Measurements from ENCODE around the gene TBC1D22A. TPM values are rescaled to one million over a fixed set of nuclear protein-coding genes. Genes with fewer than 3 reads are reported as not detected.

The TBC1D22A gene
- total and polyA plus RNA-seq, 8 donors, result 13.3 to 53.1 (median 21.5) TPM

DNA sequence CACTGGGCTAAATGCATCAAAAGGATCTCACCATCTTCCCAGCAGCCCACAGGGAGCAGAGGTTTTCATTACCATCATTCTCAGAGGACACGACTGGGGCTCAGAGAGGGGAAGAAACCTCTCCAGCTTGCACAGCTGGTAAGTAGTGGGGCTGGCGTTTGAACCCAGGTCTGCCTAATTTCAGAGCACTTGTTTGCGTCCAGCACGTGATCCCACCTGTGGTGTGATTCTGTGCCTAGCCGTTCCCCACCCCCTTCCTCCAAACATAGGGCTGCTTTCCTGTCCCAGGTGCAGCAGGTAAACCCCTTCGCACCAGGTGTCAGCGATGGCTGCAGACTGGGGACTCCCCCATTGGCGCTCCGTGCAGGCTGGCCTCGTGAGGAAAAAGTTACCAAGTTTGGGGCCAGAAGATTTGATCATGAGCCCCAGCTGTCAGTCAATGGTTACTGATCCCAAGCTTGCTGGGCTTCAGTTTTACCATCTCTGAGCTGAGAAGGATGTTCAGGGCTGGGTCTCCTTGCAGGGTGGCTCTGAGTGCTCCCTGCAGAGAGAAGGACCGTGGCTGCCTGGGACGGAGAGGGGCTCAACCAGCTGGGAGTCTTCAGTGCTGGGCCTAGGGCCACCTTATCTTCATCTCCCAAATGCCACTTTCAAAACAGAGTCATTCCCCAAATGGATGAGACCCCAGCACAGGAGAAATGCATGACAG, 445.6 kb downstream of the TBC1D22A start:
- Histone ChIP-seq H3K27me3 (peaks cover 0 to 51% (median 0%) of the 10 kb centered on the region in 3 donors), H3K4me1 (no peaks in the 10 kb centered on the region), H3K4me3 (no peak overlapping the region), H3K36me3 (no peaks in the 10 kb centered on the region), H3K9me3 (no peaks in the 10 kb centered on the region), H3K27ac (no peak overlapping the region)
- TF ChIP-seq, protein P1, sequence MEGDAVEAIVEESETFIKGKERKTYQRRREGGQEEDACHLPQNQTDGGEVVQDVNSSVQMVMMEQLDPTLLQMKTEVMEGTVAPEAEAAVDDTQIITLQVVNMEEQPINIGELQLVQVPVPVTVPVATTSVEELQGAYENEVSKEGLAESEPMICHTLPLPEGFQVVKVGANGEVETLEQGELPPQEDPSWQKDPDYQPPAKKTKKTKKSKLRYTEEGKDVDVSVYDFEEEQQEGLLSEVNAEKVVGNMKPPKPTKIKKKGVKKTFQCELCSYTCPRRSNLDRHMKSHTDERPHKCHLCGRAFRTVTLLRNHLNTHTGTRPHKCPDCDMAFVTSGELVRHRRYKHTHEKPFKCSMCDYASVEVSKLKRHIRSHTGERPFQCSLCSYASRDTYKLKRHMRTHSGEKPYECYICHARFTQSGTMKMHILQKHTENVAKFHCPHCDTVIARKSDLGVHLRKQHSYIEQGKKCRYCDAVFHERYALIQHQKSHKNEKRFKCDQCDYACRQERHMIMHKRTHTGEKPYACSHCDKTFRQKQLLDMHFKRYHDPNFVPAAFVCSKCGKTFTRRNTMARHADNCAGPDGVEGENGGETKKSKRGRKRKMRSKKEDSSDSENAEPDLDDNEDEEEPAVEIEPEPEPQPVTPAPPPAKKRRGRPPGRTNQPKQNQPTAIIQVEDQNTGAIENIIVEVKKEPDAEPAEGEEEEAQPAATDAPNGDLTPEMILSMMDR (IDR thresholded peaks at IDR 0.05), result no peak
- TF ChIP-seq EP300 (IDR thresholded peaks at IDR 0.05), result no peak
- TF ChIP-seq POLR2A (IDR thresholded peaks at IDR 0.05), result no peak
- TF ChIP-seq POLR2AphosphoS5 (IDR thresholded peaks at IDR 0.05), result no peak
- 79 to 89% (median 87%) methylated on average over 12 of the region's 12 CpGs for WGBS, 5 donors
- peak in 1 of 2 donors; percentile 20 for DNase-seq
- intact Hi-C loops (cut with DNase I; ENCODE audit: low total_unique reads), result no loop called here

DNA sequence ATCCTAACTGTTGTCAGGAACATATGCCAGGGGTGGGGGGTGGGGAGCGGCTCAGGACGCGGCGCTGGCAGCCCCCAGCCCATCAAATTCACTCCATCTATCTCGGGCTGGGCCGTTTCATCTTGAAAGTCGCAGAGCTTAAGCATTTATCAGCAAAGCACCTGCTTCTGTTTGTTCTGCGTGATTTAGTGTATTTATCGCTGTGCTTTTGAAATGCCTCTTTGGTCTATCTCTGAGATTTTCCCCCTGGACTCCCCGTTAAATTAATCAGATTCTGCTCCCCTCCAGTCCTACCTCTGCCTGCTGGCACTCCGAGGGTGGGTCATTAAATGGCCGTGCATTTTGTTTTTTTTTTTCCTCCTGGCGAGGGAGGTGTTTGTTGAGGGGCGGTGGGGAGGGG, 446.2 kb downstream of the TBC1D22A start:
- TF ChIP-seq POLR2A (IDR thresholded peaks at IDR 0.05), result no peak
- TF ChIP-seq EP300 (IDR thresholded peaks at IDR 0.05), result no peak
- TF ChIP-seq POLR2AphosphoS5 (IDR thresholded peaks at IDR 0.05), result no peak
- TF ChIP-seq, protein P1 (IDR thresholded peaks at IDR 0.05), result no peak
- no peak for DNase-seq
- intact Hi-C loops (cut with DNase I; ENCODE audit: low total_unique reads), result no loop called here
- H3K4me3 ChIP-seq, result no peak overlapping the region
- no peak overlapping the region for H3K27ac ChIP-seq
- no peaks in the 10 kb centered on the region for H3K4me1 ChIP-seq
- 29 to 52% (median 37%) methylated on average over 14 of the region's 14 CpGs for WGBS, 5 donors
- H3K27me3 ChIP-seq, result peaks cover 0 to 49% (median 0%) of the 10 kb centered on the region in 3 donors
- H3K9me3 ChIP-seq, result no peaks in the 10 kb centered on the region
- no peaks in the 10 kb centered on the region for H3K36me3 ChIP-seq

DNA sequence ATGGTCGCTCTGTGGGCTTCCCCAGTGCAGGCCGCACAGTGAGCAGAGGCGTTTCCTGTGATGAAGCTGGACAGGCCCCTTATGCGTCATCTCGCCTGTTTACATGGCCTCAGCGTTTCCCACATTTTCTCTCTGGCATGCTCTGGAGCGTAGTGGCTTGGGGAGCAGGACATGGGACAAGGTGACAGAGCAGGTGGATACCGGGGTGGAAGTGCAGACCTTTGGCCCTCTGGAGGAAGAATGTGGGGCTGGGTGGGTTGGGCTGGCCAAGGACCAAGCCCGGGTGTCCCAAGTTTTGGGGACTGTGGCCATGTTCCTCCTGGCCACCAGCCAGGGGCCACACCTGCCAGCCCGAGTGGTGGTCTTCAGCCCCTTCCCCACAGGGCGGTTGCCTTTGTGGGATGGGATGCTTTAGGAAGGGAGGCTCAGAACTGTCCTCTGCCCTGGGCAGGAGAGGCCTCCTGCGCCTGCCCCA, 446.6 kb downstream of the TBC1D22A start:
- no peaks in the 10 kb centered on the region for H3K4me1 ChIP-seq
- H3K27me3 ChIP-seq, result peaks cover 0 to 45% (median 0%) of the 10 kb centered on the region in 3 donors
- no peak overlapping the region for H3K27ac ChIP-seq
- TF ChIP-seq POLR2AphosphoS5 (IDR thresholded peaks at IDR 0.05) (no peak), POLR2A (IDR thresholded peaks at IDR 0.05) (no peak), EP300 (IDR thresholded peaks at IDR 0.05) (no peak)
- TF ChIP-seq, protein P1 (IDR thresholded peaks at IDR 0.05), result no peak
- H3K4me3 ChIP-seq, result no peak overlapping the region
- no peaks in the 10 kb centered on the region for H3K9me3 ChIP-seq
- no peaks in the 10 kb centered on the region for H3K36me3 ChIP-seq
- 38 to 61% (median 46%) methylated on average over 11 to 12 of the region's 12 CpGs for WGBS, 5 donors
- intact Hi-C loops (cut with DNase I; ENCODE audit: low total_unique reads), result no loop called here
- peak; percentile 18 to 51 for DNase-seq

DNA sequence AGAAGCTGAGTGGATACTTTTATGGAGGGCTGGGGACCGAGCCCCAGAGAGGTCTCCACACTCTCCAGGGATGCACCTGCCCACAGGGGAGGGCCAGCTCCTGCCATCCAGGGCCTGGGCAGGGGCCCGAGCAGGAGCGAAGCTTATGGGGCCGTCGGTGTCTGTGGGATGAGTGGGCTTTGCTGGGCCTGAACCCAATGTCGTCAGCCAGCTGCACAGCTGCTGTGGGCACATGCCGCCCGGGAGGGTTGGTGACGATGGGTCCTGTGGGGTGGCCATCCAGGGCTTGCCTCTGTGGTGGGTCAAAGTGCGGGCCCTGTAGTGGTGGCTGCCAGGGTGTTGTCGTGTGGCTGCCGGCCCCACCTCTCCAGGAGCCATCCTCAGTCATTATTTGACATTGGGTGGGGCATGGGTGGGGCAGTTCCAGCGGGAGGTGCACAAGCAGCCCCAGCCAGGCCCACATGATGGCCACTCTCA, 447.1 kb downstream of the TBC1D22A start:
- intact Hi-C loops (cut with DNase I; ENCODE audit: low total_unique reads), result no loop called here
- 71 to 89% (median 74%) methylated on average over 7 to 13 of the region's 13 CpGs for WGBS, 5 donors
- Histone ChIP-seq H3K4me1 (no peaks in the 10 kb centered on the region), H3K4me3 (no peak overlapping the region), H3K27ac (no peak overlapping the region), H3K36me3 (no peaks in the 10 kb centered on the region), H3K9me3 (no peaks in the 10 kb centered on the region), H3K27me3 (peaks cover 0 to 40% (median 0%) of the 10 kb centered on the region in 3 donors)
- DNase-seq, result peak in 1 of 2 donors; percentile 22
- TF ChIP-seq POLR2AphosphoS5 (IDR thresholded peaks at IDR 0.05) (no peak), EP300 (IDR thresholded peaks at IDR 0.05) (no peak), POLR2A (IDR thresholded peaks at IDR 0.05) (no peak)
- TF ChIP-seq, protein P1 (IDR thresholded peaks at IDR 0.05), result no peak
